NK-92 (cell line): Measurements from ENCODE around the gene MYT1.

Experiments used
- DNase-seq: peaks from one replicate; lab custom pipeline; 2025; ENCODE audit not compliant: unreplicated experiment; lab: John Stamatoyannopoulos, UW

Gene MYT1

DNA sequence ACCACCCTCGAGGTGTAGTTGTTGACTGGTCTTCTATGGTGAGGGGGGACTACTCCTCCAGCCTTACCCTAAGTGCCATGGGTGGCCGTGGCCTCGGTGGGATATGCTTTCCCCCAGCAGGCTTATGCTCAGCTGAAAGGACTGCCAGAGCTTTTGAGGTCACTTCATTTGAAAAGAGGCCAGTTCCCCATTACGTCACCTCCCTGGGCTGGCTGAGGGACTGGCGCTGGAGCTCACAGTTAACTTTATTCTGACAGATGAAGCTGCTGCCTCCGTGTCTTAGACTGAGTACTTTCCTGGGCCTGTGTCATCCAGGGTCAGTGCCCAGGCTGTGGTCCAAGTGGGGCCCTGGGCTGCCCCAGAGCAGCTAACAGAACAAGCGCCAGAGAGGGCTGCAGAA is 48.5 kb downstream of the MYT1 start:
- DNase-seq = no peak

DNA sequence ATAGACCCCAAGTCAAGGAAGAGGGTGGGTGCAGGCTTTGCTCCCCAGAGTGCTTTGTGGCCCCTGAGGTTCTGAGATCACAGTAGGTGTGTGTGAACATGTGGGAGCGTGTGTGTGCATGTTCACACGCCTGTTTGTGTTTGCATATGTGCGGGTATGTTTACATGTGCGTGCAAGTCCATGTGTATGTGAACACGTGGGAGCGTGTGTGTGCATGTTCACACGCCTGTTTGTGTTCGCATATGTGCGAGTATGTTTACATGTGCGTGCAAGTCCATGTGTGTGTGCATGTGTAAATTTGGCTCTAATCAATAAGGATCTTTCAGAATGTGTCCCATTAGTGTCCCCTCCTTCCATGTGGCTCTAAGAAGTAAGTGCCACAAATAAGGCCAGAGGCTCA is 49.9 kb downstream of the MYT1 start:
- no peak for DNase-seq

DNA sequence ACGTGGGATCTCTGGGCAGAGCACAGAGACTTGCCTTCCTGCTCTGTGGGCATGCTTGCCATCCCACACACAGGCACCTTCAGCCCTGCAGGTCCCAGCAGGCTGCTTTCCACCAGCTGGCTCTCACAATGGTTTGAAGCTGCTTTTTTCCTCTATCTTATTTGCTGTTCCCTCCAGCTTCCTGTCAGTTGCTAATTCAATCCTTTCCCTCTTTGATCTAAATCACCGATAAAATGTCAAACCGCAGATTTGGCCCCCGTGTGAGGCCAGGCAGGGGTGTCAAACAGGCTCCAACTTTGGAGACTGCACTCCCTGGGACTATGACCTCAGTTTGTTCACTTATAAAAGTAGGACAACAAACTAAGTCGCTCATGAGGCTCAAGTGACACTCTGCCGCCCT is 50.7 kb downstream of the MYT1 start:
- DNase-seq = no peak

DNA sequence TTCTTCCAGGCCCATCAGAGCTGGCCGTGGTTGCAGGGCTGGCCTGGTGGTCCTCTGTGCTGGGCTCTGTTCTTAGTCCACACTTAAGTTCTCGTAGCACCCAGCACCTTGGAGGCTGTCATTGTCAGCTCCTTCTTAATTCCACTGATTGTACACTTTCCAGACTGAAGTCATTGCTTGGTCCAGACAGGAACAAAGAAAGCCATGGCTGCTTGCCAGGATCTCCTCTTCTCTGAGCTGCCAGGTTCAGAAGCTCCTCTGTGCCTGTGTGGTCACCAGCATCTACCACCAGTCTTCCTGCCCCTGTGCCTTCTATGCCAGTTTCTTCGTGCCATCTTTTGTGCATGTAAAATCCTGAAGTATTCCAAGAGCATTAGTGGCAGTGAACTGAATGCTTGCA is 51.8 kb downstream of the MYT1 start:
- DNase-seq = no peak

DNA sequence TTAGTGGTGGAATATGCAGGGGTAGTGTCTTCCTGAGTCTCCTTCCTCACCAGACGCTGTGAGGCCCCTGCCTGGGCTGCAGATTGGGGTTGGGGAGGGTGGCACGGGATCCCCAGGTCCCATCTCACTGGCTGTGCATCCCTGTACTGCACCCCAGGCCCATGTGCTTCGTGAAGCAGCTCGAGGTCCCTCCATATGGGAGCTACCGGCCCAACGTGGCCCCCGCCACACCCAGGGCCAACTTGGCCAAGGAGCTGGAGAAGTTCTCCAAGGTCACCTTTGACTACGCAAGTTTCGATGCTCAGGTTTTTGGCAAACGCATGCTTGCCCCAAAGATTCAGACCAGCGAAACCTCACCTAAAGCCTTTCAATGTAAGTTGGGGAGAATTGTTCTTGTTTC is 52.7 kb downstream of the MYT1 start:
- no peak for DNase-seq

DNA sequence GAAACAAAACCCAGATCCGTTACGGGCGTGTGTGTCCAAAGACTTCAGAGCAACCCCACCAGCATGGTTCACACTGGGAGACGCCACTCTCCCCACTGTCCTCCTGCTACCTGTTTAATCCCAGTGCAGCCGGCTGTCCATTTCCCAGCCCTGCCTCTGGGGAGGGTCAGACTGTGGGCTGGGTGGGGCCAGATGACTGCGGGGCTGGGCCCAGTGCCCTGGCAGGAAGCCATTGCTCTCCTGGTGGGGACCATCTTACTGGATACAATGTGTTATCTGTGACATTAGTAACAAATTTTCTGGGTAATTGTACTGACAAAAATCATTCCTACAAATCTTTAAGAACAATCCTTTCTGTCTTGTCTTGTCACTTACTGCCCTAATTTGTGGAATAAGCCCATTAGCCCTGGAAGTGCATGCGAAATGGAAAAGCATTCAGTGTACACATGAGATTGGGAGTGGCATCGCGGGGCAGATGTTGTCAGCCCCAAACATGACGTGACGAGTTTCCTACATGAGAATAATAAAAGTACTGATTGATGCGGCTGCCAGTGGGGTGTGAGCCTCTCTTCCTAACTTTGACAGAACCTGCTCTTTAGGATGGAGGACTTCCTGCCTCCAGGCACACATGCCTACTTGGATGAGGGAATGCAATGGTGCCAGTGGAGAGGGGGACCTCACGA is 53.4 kb downstream of the MYT1 start:
- DNase-seq = no peak

DNA sequence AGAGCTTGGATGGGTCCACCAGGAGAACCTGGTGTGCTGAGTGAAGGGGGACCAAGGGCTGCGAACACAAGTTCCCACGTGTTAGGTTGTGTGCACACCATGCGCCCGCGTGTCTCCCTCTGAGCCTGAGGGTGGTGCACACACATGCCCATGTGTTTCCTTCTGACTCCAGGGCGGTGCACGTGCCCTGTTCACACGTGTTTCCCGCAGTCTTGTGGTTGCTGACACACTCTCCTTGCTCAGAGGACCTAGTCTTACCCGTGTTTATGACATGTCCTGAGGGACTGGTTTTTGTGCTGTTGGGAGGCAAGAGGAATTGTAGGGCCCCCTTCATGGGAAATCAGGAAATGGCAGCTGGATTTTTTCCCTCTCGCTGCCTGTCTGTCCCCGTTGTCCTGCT is 55.0 kb downstream of the MYT1 start:
- DNase-seq = no peak

DNA sequence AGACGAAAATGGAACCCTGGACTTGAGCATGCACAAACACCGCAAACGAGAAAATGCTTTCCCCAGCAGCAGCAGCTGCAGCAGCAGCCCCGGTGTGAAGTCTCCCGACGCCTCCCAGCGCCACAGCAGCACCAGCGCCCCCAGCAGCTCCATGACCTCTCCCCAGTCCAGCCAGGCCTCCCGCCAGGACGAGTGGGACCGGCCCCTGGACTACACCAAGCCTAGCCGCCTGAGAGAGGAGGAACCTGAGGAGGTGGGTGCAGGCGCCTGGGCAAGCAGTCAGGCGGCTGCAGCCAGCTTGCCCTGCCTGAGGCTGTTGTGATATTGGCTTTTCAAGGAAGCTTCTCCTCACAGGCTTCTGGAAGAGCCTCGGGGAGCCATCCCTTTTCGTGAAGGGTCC is 55.5 kb downstream of the MYT1 start:
- no peak for DNase-seq

DNA sequence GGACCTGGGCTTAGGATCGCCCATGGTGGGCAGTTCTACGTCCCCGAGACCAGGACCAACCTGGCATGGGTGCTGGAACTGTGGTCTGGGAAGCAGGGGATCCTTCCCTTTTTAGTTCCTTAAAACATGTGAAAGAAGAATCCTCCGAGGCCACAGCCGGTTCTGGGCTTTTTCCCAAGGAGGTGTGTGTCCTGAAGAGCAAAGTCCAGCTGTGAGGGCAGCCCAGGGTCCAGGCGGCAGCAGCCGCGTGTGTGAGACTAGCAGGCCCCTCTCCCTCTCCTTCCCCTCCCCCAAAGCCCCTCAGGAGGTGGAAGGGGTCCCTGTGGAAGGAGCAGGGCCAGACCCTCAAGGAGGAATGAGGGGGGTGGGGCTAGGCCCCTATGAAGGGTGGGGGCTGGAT is 56.2 kb downstream of the MYT1 start:
- no peak for DNase-seq

DNA sequence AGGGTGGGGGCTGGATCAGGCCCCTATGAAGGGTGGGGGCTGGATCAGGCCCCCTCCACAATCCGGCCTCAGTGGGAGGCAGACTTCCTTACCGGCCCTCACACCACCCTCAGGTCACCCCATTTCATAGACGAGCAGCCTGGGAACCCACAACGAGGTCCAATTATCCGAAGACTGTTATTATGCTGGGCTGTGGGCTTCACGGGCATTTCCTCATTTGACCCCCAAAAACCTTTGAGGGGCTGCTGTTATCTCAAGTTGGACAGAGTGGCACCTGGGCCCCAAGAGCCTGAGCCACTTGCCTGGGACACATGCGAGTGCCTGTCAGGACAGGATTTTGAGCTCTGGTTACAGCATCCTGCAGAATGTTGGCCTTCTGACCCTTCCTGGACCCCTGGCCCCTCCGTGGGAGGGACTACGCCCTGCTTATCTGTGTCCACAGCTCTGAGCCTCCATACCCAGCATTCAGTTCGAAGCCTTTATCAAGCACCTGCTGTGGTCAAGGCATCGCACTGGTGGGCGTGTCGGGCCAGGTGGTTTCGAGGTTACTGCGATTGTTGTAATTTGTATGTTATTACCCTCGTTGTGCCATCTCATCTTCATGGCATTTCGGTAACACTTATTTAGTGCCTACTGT is 56.8 kb downstream of the MYT1 start:
- DNase-seq = no peak

DNA sequence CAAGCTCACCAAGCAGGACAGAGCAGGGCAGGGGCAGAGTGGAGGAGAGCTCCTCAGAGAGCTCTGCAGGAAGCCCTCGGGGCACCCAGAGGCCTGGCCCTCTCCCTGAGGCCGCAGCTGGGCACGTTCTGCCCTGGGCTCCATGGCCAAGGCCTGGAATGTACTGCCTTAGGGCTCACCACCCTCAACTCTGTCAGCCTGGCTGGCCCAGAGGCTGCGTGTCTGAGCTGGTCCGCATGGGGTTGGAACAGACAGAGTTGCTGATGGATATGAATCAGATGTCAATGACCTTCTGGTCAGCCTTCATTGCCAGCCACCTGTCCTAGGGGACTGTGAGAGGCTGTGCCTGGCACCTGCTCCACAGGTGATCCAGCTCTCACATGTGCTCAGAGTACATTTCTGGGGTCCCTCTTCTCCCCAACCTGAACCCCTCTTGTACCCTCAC is 58.1 kb downstream of the MYT1 start:
- no peak for DNase-seq

DNA sequence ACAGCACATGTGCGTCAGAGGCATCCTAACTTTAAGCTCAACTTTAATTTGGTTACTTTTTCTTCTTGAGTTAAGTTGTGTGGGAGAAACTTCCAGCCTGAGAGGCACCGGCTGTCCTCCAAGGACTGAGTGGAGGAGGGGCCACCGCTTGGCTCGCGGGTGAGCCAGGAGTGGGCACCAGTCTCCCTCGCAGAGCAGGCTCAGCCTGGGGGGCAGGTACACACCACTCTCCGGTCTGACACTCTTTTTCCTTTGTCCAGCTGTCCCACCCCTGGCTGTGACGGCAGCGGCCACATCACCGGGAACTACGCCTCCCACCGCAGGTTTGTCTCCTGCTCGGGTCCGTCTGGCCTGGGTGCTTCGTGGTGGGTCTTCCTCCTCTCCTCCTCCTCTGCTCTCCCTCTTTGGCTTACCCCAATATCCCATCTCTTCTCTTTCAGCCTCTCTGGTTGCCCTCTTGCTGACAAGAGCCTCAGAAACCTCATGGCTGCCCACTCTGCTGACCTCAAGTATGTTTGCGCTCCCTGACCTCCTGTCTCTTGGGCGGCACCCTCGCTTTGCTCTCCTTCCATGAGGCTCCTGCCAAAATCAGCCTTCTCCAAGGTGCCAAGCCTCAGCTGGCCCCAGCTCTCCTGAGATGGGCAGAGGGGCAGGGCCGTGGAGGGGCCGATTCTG is 58.7 kb downstream of the MYT1 start:
- DNase-seq = no peak

DNA sequence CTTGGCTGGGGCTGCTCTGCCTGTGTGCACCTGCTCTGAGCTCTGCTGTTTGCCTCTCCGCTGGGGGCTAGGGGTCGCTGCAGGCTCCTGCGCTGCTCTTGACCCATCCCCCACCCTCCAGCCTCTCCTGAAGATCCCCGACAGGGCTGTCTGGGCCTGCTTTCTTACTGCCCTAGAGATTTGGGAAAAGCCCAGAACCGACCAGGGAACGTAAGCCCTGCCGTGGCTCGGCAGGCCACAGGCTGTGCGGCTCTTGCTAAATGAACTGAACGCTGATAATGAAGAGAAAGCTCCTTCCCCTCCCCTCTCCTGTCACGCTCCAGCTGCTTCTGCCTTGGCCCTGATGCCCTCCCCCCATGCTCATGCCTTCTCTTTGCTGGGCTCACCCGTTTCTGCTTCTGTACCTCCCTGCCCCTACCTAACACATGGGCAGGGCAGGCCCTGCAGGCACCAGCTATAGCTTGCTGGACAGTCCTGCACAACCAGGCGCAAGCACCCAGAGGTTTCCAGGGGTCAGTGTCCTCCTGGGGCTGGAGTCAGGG is 59.3 kb downstream of the MYT1 start:
- no peak for DNase-seq

DNA sequence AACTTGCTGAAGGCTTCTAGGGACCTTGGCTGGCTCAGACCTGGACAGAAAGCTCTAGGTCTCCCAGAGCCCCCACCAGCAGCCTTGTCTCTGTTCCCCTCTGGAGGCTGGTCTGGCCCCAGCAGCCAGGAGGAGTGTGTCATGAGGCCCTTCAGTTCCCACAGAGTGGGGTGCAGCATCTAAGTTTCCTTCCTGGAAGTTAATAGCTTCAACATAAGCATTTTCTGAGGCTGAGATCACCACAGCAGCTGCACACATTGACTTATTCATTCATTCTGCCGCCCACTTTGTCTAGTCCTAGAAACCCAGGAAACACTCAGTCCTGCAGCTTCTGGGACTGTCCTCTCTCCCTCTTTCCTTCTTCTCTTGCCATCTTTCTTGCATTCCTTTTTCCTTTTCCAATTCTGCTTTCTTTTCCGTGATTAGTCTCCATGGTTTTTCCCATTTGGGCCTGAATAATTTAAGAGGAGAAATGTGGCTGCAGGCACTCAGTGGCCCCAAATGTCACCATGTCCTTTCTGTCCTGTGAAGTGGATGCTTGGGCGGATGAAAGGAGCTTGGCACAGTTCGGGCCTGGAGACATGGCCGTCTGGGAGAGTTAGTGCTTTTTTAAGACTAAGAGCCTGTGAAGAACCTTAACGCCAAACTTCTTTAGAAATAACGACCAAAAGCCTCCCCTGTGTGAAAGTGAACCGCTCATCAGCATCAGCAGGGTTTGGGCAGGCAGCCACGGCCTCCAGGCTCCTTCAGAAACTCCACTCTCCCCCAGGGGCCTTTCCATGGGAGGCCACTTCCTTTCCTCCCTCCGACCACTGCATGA is 60.3 kb downstream of the MYT1 start:
- no peak for DNase-seq

DNA sequence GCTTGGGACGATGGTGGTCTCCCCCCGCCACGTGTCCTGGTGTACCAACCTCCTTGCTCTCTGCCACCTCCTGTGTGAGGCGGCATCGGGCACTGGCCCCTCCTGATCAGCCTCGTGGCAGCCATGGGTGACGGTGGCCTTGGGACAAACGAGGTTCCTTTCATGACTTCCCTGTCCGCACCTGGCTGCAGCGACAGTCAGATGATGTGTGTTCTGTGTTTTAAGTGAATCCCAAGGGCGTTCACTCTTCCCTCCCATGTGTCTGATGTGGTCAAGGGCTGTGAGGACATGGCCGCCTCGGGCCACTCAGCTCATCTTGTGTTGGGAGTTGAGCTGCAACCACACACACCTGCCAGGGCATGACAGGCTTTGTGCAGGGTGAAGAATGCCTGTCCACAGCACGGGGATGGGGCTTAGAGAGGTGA is 60.9 kb downstream of the MYT1 start:
- no peak for DNase-seq

DNA sequence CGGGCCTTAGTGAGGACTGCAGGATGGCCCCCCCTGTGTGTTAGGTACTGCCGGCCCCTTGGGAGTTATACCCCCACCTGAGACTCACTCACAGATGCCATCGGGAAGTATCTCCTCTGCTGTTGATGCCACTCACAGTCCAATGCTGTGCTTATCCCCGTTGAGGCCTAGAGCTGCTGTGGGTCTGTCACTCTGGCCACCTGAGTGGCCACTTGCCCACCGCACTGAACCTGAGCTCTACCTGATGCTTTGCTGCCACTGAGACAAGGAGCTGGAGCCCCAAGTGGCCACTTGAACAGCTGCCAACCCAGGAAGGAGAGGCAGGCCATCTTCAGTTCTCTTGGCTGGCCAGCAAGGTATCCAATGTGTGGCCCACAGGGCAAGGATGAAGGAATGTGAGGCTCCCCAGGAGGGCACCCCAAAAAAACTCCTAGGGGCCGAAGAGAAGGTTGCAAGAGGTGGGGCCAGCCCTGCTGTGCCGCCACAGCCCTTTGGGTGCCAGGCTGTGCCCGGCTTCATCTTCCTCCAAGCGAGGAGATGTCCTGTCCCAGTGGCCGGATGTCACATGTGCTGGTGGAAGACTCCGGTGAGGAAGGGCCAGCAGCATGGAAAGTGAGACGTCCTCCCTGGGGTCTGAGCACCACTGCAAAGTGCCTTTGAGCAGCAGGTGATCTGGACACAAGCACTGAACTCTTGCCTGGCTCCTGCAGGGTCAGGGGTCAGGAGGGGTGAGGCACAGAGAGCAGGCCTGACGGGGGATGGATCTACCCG is 61.8 kb downstream of the MYT1 start:
- DNase-seq = no peak

DNA sequence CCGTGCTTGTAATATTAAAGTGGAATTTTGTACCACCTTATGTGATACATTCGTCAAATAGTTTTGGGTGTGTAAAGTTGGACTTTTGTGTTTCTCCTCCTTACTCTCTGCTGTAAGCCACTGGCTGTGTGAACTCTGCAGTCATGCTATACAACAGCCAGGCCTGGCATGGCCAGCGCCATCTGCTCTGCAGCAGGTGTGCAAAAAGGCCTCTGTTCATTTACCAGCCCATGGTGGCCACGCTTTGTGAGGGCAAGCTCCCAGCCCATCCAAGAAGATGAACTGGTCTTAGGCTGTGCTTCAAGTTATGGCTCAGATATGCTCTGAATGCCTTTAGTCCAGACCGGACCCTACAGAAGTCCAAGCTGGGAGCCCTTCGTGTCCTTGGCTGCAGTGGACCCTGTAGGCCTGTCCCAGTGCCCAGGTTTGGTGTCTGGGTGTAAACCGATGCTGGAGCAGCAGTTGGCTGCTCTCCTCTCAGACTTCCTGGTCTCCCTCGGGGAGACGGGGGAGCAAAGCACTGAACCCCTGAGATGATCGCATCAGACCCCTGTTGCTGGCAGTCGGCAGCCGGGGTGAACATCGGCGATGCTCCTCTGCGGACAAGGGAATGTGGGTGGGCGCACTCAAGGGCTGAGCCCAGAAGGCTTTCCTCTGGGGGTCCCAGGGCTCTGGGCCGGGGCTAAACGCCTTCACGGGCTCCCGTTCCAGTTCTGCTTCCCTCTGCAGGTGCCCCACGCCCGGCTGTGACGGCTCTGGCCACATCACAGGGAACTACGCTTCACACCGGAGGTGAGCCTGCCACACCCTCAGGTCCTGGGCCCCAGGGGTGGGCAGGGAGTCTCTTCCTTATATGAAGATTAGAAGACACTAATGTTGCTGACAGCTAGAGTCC is 62.7 kb downstream of the MYT1 start:
- no peak for DNase-seq

DNA sequence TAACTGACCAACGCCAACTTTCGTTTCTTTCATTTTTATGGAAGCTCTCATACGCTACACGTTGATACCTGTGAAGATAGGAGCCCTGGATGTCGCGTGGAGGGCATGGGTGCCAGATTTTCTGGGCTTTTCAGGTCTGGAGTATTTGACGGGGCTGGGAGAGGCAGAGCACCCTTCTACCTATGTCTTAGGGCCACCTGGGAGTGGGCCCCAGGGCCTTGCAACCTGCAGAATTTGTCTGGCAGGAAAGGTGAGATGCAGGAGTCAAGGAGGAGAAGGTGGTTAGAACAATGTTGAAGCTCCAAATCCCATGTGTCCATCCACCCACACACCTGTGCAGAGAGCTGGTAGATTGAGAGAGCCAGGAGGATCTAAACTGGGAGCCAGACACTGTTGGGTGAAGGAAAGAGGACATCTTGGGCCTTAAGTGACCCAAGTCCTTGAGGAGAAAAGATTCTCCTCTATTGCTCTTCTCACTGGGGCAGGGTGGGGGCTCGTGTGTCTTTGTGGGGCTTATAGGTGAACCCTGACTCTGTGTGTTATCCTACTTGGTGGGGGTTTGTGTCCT is 63.9 kb downstream of the MYT1 start:
- DNase-seq = no peak
